ENCODE results near the gene ITGAE. TPM values are rescaled to one million over a fixed set of nuclear protein-coding genes. Genes with fewer than 3 reads are reported as not detected.
A peak's percentile ranks its signal among the peaks of the same experiment; 100 is the strongest.

ITGAE gene
- total and polyA plus RNA-seq, 10 of the 15 experiments (the other 5 are each of a cell fraction or from before 2014, with no cell fraction given), result 13.1 to 161 (median 34.8) TPM

DNA sequence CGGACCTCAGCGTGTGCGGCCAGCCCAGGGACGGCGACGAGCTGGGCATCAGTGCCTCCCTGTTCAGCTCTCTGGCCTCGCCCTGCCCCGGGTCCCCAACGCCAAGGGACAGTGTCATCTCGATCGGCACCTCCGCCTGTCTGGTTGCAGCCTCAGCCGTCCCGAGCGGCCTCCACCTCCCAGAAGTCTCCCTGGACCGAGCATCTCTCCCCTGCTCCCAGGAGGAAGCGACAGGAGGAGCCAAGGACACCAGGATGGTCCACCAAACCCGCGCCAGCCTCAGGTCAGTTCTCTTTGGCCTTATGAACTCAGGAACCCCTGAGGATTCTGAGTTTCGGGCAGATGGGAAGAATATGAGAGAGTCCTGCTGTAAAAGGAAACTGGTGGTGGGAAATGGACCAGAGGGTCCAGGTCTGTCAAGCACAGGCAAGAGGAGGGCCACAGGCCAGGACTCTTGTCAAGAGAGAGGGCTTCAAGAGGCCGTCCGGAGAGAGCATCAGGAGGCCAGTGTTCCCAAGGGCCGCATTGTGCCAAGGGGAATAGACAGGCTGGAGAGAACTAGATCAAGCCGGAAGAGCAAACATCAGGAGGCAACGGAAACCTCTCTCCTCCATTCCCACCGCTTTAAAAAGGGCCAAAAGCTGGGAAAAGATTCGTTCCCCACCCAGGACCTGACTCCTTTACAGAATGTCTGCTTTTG lies 76.5 kb downstream of the ITGAE start:
- in situ Hi-C loops (cut with MboI), result loop anchor here (25.0 kb wide), 1 partner anchor 1488 kb away; no protein-coding TSS in a partner anchor
- H4K20me1 ChIP-seq (ENCODE audit: control insufficient read depth, insufficient read depth), result no peaks in the 10 kb centered on the region
- intact Hi-C loops (cut with micrococcal nuclease; ENCODE audit: unreplicated experiment), result loop anchor here (5.0 kb wide), 1 partner anchor 32 kb away; no protein-coding TSS in a partner anchor
- SMC1A ChIA-PET (ENCODE audit: uncharacterized antibody, unreplicated experiment), result interaction anchor here (3.0 kb wide), 2 partner anchors 13 kb away, joined by 15 to 33 read pairs; no protein-coding TSS in a partner anchor
- H3K36me3 ChIP-seq (ENCODE audit: control insufficient read depth in 2 of 2, insufficient read depth in 2 of 2, low read length in 1 of 2), result peaks cover 1 to 6% of the 10 kb centered on the region in 2 experiments; a peak in 1 of 4 replicates
- H3K27me3 ChIP-seq (replicated peaks in 1 of 2; ENCODE audit: control insufficient read depth in 2 of 2, insufficient read depth in 2 of 2, low read length in 1 of 2), result no peaks in the 10 kb centered on the region
- RAD21 ChIA-PET (ENCODE audit: unreplicated experiment), result interaction anchor here (0.6 to 2.1 kb wide), 7 partner anchors 11 to 88 kb away, joined by 3 to 8 read pairs (median 5); partner anchors contain the start of gene SHPK
- peak overlapping the region; percentile 48 for H3K4me2 ChIP-seq (ENCODE audit: control insufficient read depth, insufficient read depth)
- peak overlapping the region; percentile 93 for H3K9ac ChIP-seq (ENCODE audit: control insufficient read depth, insufficient read depth, low read length)
- DNase-seq (ENCODE audit: low read depth, low spot score), result no peak
- H3K27ac ChIP-seq (ENCODE audit: control insufficient read depth, insufficient read depth), result peak overlapping the region; percentile 87
- no peaks in the 10 kb centered on the region for H3K9me3 ChIP-seq (replicated peaks; ENCODE audit: control insufficient read depth, insufficient read depth, low read length)
- CTCF ChIA-PET, result interaction anchor here (1.0 to 2.8 kb wide), 5 partner anchors 8 to 350 kb away, joined by 3 to 13 read pairs (median 6); no protein-coding TSS in a partner anchor
- POLR2A ChIA-PET, result interaction anchor here (1.0 to 1.1 kb wide), 2 partner anchors 31 to 88 kb away, joined by 3 read pairs; partner anchors contain the start of genes CTNS and SHPK
- ATAC-seq, result no peak
- peaks cover 17% of the 10 kb centered on the region for H3K4me1 ChIP-seq (ENCODE audit: control insufficient read depth, insufficient read depth, low read length)
- peak overlapping the region; percentile 93 for H3K4me3 ChIP-seq
- no peak for FAIRE-seq
- BruUV-seq (replicated peaks), result no TSS peak
- TF ChIP-seq MEF2A (IDR thresholded peaks at IDR 0.05; ENCODE audit: insufficient read depth, low read depth, low read length), result no peak
- TF ChIP-seq TARDBP (IDR thresholded peaks at IDR 0.05; ENCODE audit: borderline replicate concordance), result no peak
- TF ChIP-seq, protein P1, sequence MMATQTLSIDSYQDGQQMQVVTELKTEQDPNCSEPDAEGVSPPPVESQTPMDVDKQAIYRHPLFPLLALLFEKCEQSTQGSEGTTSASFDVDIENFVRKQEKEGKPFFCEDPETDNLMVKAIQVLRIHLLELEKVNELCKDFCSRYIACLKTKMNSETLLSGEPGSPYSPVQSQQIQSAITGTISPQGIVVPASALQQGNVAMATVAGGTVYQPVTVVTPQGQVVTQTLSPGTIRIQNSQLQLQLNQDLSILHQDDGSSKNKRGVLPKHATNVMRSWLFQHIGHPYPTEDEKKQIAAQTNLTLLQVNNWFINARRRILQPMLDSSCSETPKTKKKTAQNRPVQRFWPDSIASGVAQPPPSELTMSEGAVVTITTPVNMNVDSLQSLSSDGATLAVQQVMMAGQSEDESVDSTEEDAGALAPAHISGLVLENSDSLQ (IDR thresholded peaks at IDR 0.05), result no peak
- TF ChIP-seq NBN (IDR thresholded peaks at IDR 0.05), result no peak
- no peak for TF ChIP-seq DPF2 (IDR thresholded peaks at IDR 0.05)
- no peak for TF ChIP-seq USF1 (IDR thresholded peaks at IDR 0.05; ENCODE audit: borderline replicate concordance, extremely low read length, insufficient read depth, low read depth, low read length)
- TF ChIP-seq NR2F1 (conservative IDR thresholded peaks at IDR 0.05), result no peak
- no peak for TF ChIP-seq SIN3A (IDR thresholded peaks at IDR 0.05; ENCODE audit: low read depth, low read length)
- TF ChIP-seq, protein P2, sequence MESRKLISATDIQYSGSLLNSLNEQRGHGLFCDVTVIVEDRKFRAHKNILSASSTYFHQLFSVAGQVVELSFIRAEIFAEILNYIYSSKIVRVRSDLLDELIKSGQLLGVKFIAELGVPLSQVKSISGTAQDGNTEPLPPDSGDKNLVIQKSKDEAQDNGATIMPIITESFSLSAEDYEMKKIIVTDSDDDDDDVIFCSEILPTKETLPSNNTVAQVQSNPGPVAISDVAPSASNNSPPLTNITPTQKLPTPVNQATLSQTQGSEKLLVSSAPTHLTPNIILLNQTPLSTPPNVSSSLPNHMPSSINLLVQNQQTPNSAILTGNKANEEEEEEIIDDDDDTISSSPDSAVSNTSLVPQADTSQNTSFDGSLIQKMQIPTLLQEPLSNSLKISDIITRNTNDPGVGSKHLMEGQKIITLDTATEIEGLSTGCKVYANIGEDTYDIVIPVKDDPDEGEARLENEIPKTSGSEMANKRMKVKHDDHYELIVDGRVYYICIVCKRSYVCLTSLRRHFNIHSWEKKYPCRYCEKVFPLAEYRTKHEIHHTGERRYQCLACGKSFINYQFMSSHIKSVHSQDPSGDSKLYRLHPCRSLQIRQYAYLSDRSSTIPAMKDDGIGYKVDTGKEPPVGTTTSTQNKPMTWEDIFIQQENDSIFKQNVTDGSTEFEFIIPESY (IDR thresholded peaks at IDR 0.05), result no peak
- no peak for TF ChIP-seq POLR2A (IDR thresholded peaks at IDR 0.05; ENCODE audit: low read depth, low read length)
- no peak for TF ChIP-seq IKZF1 (conservative IDR thresholded peaks at IDR 0.05)
- no peak for TF ChIP-seq ATF2 (IDR thresholded peaks at IDR 0.05; ENCODE audit: low read length)
- TF ChIP-seq, protein P3, sequence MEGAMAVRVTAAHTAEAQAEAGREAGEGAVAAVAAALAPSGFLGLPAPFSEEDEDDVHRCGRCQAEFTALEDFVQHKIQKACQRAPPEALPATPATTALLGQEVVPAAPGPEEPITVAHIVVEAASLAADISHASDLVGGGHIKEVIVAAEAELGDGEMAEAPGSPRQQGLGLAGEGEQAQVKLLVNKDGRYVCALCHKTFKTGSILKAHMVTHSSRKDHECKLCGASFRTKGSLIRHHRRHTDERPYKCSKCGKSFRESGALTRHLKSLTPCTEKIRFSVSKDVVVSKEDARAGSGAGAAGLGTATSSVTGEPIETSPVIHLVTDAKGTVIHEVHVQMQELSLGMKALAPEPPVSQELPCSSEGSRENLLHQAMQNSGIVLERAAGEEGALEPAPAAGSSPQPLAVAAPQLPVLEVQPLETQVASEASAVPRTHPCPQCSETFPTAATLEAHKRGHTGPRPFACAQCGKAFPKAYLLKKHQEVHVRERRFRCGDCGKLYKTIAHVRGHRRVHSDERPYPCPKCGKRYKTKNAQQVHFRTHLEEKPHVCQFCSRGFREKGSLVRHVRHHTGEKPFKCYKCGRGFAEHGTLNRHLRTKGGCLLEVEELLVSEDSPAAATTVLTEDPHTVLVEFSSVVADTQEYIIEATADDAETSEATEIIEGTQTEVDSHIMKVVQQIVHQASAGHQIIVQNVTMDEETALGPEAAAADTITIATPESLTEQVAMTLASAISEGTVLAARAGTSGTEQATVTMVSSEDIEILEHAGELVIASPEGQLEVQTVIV (IDR thresholded peaks at IDR 0.05; ENCODE audit: borderline replicate concordance, partially characterized antibody), result no peak
- TF ChIP-seq SREBF1 (IDR thresholded peaks at IDR 0.05; ENCODE audit: low read length), result no peak
- TF ChIP-seq MXI1 (IDR thresholded peaks at IDR 0.05; ENCODE audit: low read depth, low read length), result no peak
- TF ChIP-seq CREB1 (IDR thresholded peaks at IDR 0.05; ENCODE audit: low read depth), result no peak
- 18% methylated on average over 27 of the region's 27 CpGs for WGBS (ENCODE audit: insufficient coverage, insufficient replicate concordance, low lambda C conversion rate, missing lambda C conversion rate)
- peak overlapping the region; percentile 87 for H2AFZ ChIP-seq (ENCODE audit: control insufficient read depth, low read depth, low read length)
- H3K79me2 ChIP-seq (ENCODE audit: control insufficient read depth, insufficient read depth, low read length), result peaks cover 51% of the 10 kb centered on the region

All from GM12878 (cell line).